Body of pancreas (tissue), 4 donors: ENCODE measurements around the gene OR2V2. TPM values are rescaled to one million over a fixed set of nuclear protein-coding genes. Genes with fewer than 3 reads are reported as not detected.
"Not testable (repeated sequence)": the region's sequence is repeated elsewhere in the genome, so short reads cannot be mapped to it uniquely, and the experiment has no call there.

ENCODE experiments used
- ATAC-seq: fragments of 150-250 bp; one replicate; pipeline ENCODE4 v1.9.1; 2016
- DNase-seq, 4 donors: peaks; one replicate each; pipeline ENCODE4 v3.0.0-alpha.2; 2019
- H3K27ac ChIP-seq, 4 donors: fragments of 200-600 bp; sonication (generic); 1 replicate in 3 of 4; 2 replicates in 1 of 4; pipeline versions ENCODE4 v1.5.1 to v1.6.1; 2016 to 2019; ENCODE audit warnings: mild to moderate bottlenecking in 1 of 4, mixed read lengths in 1 of 4, moderate library complexity in 1 of 4
- H3K27me3 ChIP-seq, 2 donors: fragments of 200-600 bp; sonication (generic); one replicate each; pipeline ENCODE4 v1.6.0; 2016; ENCODE audit warnings: mild to moderate bottlenecking in 1 of 2
- H3K36me3 ChIP-seq, 2 donors: fragments of 200-600 bp; sonication (generic); replicated peaks in 1 of 2; 2 replicates each; pipeline ENCODE4 v1.5.1; 2016; ENCODE audit warnings: low read depth in 2 of 2; ENCODE audit not compliant: insufficient read depth in 1 of 2
- H3K4me1 ChIP-seq: fragments of 200-600 bp; sonication (generic); one replicate; pipeline ENCODE4 v1.6.0; 2016
- H3K4me3 ChIP-seq, 2 donors: fragments of 200-600 bp; sonication (generic); 1 replicate in 1 of 2; 2 replicates in 1 of 2; pipeline ENCODE4 v1.5.1; 2016 to 2019
- H3K9me3 ChIP-seq, 3 donors: fragments of 200-600 bp; sonication (generic); 1 replicate in 2 of 3; 2 replicates in 1 of 3; pipeline ENCODE4 v1.5.1; 2016
- CTCF ChIP-seq, 7 experiments: fragments of 450-650 bp in 4 of 7; fragments of 200-600 bp in 3 of 7; sonication (generic) in 3 of 7; IDR thresholded peaks; one replicate each; pipeline ENCODE4 v1.5.1; 2016 to 2019; ENCODE audit warnings: antibody characterized with exemption in 7 of 7
- POLR2A ChIP-seq, 3 donors: fragments of 450-650 bp; IDR thresholded peaks; one replicate each; pipeline ENCODE4 v1.6.1; 2016; ENCODE audit warnings: antibody characterized with exemption in 3 of 3, mild to moderate bottlenecking in 2 of 3
- WGBS, 2 donors: methylation state at CpG; one replicate each; pipeline ENCODE4 v1.1.5; 2017; 5-methylcytosine and 5-hydroxymethylcytosine counted together
- intact Hi-C: fragments of 100-400 bp; cut with DNase I; formaldehyde crosslinking; loops from one replicate; pipeline ENCODE4 v1.15.1; 2023
- total RNA-seq, 2 donors: library from RNA; depleted of rRNA; stranded (reverse); fragments of >200 nt; gene quantifications; one replicate each; pipeline ENCODE4 v1.1.0, GENCODE V29; 2016

OR2V2 gene
- total RNA-seq, 2 donors from 2014 or later, result not detected

- Histone ChIP-seq H3K4me1 (no peaks in the 10 kb centered on the region), H3K4me3 (no peak overlapping the region), H3K27ac (no peak overlapping the region), H3K9me3 (no peaks in the 10 kb centered on the region), H3K36me3 (no peaks in the 10 kb centered on the region), H3K27me3 (no peaks in the 10 kb centered on the region)
- intact Hi-C loops, result no loop called here
- TF ChIP-seq CTCF (IDR thresholded peaks at IDR 0.05) (no peak), POLR2A (IDR thresholded peaks at IDR 0.05) (no peak)
- 79 to 89% methylated on average over 6 to 10 of the region's 10 CpGs for WGBS, 2 donors
- ATAC-seq, result no peak
- no peak for DNase-seq
These were observed 19.9 kb upstream of the OR2V2 start for GRCh38 chr5:181127456-181127855.

DNA sequence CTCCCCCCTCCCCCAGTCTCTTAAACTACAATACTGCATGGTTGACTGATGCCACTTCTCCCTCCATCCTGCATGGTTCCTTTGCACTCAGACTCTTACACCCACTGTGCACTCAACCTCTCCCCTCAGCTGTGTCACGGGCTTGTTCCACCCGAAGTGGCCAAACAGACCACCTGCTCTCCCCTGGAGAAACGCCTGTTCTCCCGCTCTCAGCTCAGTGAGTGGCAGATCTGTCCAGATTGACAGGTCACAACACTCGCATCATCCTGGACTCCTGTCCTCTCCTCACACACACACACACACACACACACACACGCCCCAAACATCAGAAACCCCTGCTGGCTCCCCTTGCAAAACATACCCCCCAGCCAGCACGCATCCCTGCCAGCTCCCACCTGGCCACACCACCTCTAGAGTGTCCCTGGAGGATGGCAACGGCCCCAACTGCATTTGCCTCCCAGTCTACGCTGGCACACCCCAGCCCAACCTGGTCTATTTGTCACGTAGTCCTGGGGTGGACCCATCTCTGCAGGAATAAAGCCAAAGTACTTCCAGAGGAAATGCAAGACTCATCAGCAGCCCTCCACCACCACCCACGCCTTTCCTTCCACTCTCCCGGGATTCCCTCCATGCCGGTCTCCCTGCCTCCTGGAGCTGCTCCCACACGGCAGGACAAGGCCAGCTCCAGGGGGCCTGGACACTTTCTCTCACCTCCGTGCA lies 19.3 kb upstream of the OR2V2 start:
- Histone ChIP-seq H3K9me3 (no peaks in the 10 kb centered on the region), H3K4me3 (no peak overlapping the region)
- intact Hi-C loops, result no loop called here

DNA sequence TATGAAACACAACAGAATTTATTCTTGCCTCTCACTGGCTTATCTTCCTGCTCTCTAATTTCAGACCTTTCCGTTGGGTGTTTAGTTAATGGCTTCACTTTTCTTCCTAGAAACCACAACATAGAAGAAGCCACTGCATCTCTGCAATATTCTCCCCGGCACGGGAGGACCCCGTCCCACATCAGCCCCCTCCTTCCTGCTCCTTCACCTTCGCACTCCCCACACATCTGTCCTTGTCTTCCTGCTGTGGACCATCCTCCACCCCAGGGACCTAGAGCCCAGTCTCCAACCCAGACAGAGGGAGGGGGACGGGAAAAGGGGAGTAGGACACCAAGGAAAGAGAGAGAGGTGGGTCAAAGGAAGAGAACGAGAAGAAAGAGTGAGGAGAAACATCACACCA lies 17.8 kb upstream of the OR2V2 start:
- Histone ChIP-seq H3K4me3 (no peak overlapping the region), H3K27me3 (no peaks in the 10 kb centered on the region), H3K4me1 (no peaks in the 10 kb centered on the region), H3K36me3 (no peaks in the 10 kb centered on the region), H3K9me3 (no peaks in the 10 kb centered on the region), H3K27ac (no peak overlapping the region)
- no peak for ATAC-seq
- WGBS, 2 donors, result 30 to 38% methylated on average over 7 of the region's 7 CpGs
- intact Hi-C loops, result no loop called here
- DNase-seq, result no peak
- TF ChIP-seq POLR2A (IDR thresholded peaks at IDR 0.05) (no peak), CTCF (IDR thresholded peaks at IDR 0.05) (no peak)

More for the DNA sequence above, 19.3 kb upstream of the OR2V2 start:
- DNase-seq, result no peak
- H3K27ac ChIP-seq, result no peak overlapping the region
- TF ChIP-seq POLR2A (IDR thresholded peaks at IDR 0.05), result no peak
- no peak for TF ChIP-seq CTCF (IDR thresholded peaks at IDR 0.05)
- H3K36me3 ChIP-seq, result no peaks in the 10 kb centered on the region
- H3K27me3 ChIP-seq, result no peaks in the 10 kb centered on the region
- H3K4me1 ChIP-seq, result no peaks in the 10 kb centered on the region
- WGBS, 2 donors, result 54 to 57% methylated on average over 15 of the region's 15 CpGs
- ATAC-seq, result no peak

- DNase-seq, H3K4me3 ChIP-seq, H3K36me3 ChIP-seq, H3K4me1 ChIP-seq, H3K27ac ChIP-seq, intact Hi-C loops, H3K27me3 ChIP-seq, ATAC-seq, H3K9me3 ChIP-seq: not testable (repeated sequence)
- WGBS, 2 donors, result 43 to 65% methylated on average over 8 to 9 of the region's 9 CpGs
These were observed 17.3 kb upstream of the OR2V2 start for GRCh38 chr5:181130081-181130480.

GRCh38 chr5:181130832-181131496 lies 16.4 kb upstream of the OR2V2 start, which contains the start of gene OR2V1:
Gene OR2V1 (minus strand): TSS chr5:181131169. CDS start chr5:181125304, 5,865 bp downstream.
- DNase-seq (no peak), ATAC-seq (no peak)
- H3K27me3 ChIP-seq, result no peaks in the 10 kb centered on the region

More at GRCh38 chr5:181130832-181131496, 16.4 kb upstream of the OR2V2 start, which contains the start of gene OR2V1:
- TF ChIP-seq CTCF (IDR thresholded peaks at IDR 0.05), result no peak
- no peak for TF ChIP-seq POLR2A (IDR thresholded peaks at IDR 0.05)
- Histone ChIP-seq H3K9me3 (no peaks in the 10 kb centered on the region), H3K27ac (no peak within 1 kb of the TSS), H3K36me3 (no peaks in the 10 kb centered on the region), H3K4me3 (no peak within 1 kb of the TSS), H3K4me1 (no peaks in the 10 kb centered on the region)
- WGBS, 2 donors, result 54 to 66% methylated on average over 8 to 14 of the region's 14 CpGs
- intact Hi-C loops, result no loop called here
